K562 (cell line): ENCODE data around the gene ANO8. TPM values are rescaled to one million over a fixed set of nuclear protein-coding genes. Genes with fewer than 3 reads are reported as not detected.

ENCODE experiments used
- ATF4 ChIP-seq: fragments of 450-650 bp; formaldehyde crosslinking; IDR thresholded peaks from 2 replicates; pipeline ENCODE4 v1.4.0; 2022; ENCODE audit warnings: mild to moderate bottlenecking, moderate library complexity
- BHLHE40 ChIP-seq: IDR thresholded peaks from 2 replicates; pipeline ENCODE4 v1.6.1; 2011; ENCODE audit warnings: low read length, improper control_type of control experiment
- CTCF ChIP-seq, 3 experiments: IDR thresholded peaks in 2 of 3; conservative IDR thresholded peaks in 1 of 3; 2 replicates each; pipeline ENCODE4 v1.5.1; 2011 to 2012; ENCODE audit warnings: low read length in 3 of 3, mild to moderate bottlenecking in 3 of 3, control low read depth in 2 of 3, improper control_type of control experiment in 1 of 3, inconsistent platforms in 1 of 3, low read depth in 1 of 3, mixed read lengths in 1 of 3, moderate library complexity in 1 of 3; ENCODE audit not compliant: insufficient read depth in 2 of 3
- DACH1 ChIP-seq: fragments of 450-650 bp; IDR thresholded peaks from 2 replicates; pipeline ENCODE4 v1.6.1; 2018; ENCODE audit not compliant: partially characterized antibody
- EWSR1 ChIP-seq: fragments of 450-650 bp; IDR thresholded peaks from 2 replicates; pipeline ENCODE4 v1.6.1; 2018; ENCODE audit warnings: borderline replicate concordance, mild to moderate bottlenecking, low read depth, moderate library complexity; ENCODE audit not compliant: partially characterized antibody
- FOXJ2 ChIP-seq: fragments of 200-800 bp; sonication (Bioruptor generic); IDR thresholded peaks from 2 replicates; pipeline ENCODE4 v1.6.1; 2016; ENCODE audit warnings: missing genetic modification characterization, missing compliant biosample characterization
- FUS ChIP-seq: fragments of 200-400 bp; formaldehyde crosslinking; optimal IDR thresholded peaks from 2 replicates; pipeline ENCODE3; 2017; ENCODE audit warnings: low read depth, low read length
- GTF2A2 ChIP-seq: IDR thresholded peaks from 2 replicates; pipeline ENCODE4 v1.6.1; 2016; ENCODE audit warnings: mild to moderate bottlenecking, missing genetic modification characterization, missing compliant biosample characterization
- HIVEP1 ChIP-seq: fragments of 250-450 bp; sonication (Bioruptor Pico); IDR thresholded peaks from 2 replicates; pipeline ENCODE4 v1.4.0; 2020; ENCODE audit warnings: mild to moderate bottlenecking
- HNRNPLL ChIP-seq: fragments of 200-400 bp; formaldehyde crosslinking; IDR thresholded peaks from 2 replicates; pipeline ENCODE4 v1.6.1; 2017; ENCODE audit warnings: low read length, low read depth, mild to moderate bottlenecking; ENCODE audit not compliant: poor library complexity, severe bottlenecking
- PRDM10 ChIP-seq: fragments of 450-650 bp; IDR thresholded peaks from 2 replicates; pipeline ENCODE4 v1.6.1; 2018; ENCODE audit not compliant: partially characterized antibody
- SIN3B ChIP-seq: fragments of 450-650 bp; IDR thresholded peaks from 2 replicates; pipeline ENCODE4 v1.6.1; 2017; ENCODE audit warnings: low read depth, mild to moderate bottlenecking, moderate library complexity
- STAT5B ChIP-seq: fragments of 250-450 bp; sonication (Bioruptor Pico); IDR thresholded peaks from 2 replicates; pipeline ENCODE4 v1.8.0; 2021; ENCODE audit warnings: mild to moderate bottlenecking, inconsistent platforms
- XRCC5 ChIP-seq: fragments of 200-400 bp; formaldehyde crosslinking; IDR thresholded peaks from 2 replicates; pipeline ENCODE4 v1.6.1; 2017; ENCODE audit warnings: low read depth, mild to moderate bottlenecking, low read length
- ZNF133 ChIP-seq: fragments of 250-450 bp; sonication (Bioruptor Pico); IDR thresholded peaks from 2 replicates; pipeline ENCODE4 v1.4.0; 2020; ENCODE audit warnings: mild to moderate bottlenecking
- polyA plus RNA-seq, 8 experiments: library from polyadenylated mRNA; depleted of rRNA in 4 of 8; stranded (reverse) in 5 of 8; unstranded in 3 of 8; fragments of >200 nt; fragmentation: Nextera tagmentation in 2 of 8; fragmentation: Illumina TruSeq in 1 of 8; extraction: Ambion mirVana in 2 of 8; extraction: Trizol in 1 of 8; gene quantifications; 2 replicates each; pipeline versions ENCODE4 v1.2.1 to v1.2.3, GENCODE V29; 2011 to 2014; ENCODE audit warnings: inconsistent platforms in 1 of 8, missing spikeins in 1 of 8
- total RNA-seq, 7 experiments: library from RNA; depleted of rRNA in 6 of 7; stranded (reverse); fragments of >200 nt in 6 of 7; fragmentation: Illumina TruSeq in 2 of 7; extraction: Trizol in 2 of 7; gene quantifications; 2 replicates each; pipeline versions ENCODE4 v1.2.1 to v1.2.3, GENCODE V29; 2011 to 2021; ENCODE audit warnings: low replicate concordance in 1 of 7
- TF ChIP-seq, protein P1 (sequence below): fragments of 450-650 bp; formaldehyde crosslinking; IDR thresholded peaks from 2 replicates; pipeline ENCODE4 v1.4.0; 2022; ENCODE audit warnings: missing genetic modification characterization
- TF ChIP-seq, protein P2 (sequence below): fragments of 450-650 bp; IDR thresholded peaks from 2 replicates; pipeline ENCODE4 v1.6.1; 2016; ENCODE audit warnings: mild to moderate bottlenecking

The ANO8 gene
- total and polyA plus RNA-seq, 9 of the 15 experiments (the other 6 are each of a cell fraction or from before 2014, with no cell fraction given): 0.07 to 7.6 (median 2.3) TPM; not detected in 1

DNA sequence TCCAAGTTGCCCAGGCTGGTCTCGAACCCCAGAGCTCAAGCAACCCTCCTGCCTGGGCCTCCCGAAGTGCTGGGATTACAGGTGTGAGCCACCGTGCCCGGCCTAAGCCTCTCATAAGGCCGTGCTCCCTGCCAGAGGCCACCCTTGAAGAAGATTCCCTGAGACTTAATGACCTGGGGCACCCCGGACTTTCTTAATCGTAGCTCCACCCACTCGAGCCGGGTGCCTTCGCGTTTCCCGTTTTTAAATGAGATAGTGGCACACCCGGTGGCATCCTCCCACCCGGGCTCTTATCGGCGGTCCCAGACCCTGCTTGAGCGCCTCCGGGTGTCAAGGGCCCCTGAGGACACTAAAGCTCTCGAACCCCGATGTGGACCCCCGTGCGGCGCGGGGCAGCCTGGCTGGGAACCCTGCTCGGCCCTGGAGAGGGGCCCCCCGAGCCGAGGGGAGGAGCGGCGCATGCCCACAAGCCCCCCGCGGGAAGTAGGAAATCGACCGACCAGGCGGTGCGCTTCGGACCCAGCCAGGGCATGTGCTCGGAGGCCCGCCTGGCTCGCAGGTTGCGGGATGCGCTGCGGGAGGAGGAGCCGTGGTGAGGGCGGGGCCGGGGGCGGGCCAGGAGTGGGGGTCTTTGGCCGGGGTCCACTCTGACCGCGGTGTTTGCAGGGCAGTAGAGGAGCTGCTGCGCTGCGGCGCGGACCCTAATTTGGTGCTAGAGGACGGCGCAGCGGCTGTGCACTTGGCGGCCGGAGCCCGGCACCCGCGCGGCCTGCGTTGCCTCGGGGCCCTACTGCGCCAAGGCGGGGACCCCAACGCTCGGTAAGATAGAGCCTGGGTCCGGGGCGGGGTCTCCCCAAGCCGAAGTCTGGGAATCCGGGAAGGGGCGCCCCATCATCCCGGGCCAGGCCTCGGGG lies 53.0 kb downstream of the ANO8 start, which contains the start of gene ANKLE1 (continued):
- TF ChIP-seq STAT5B (no peak), PRDM10 (no peak), ATF4 (no peak), ZNF133 (CRISPR knock-in tag) (no peak), HNRNPLL (no peak), XRCC5 (no peak), BHLHE40 (no peak), FUS (no peak), FOXJ2 (tag) (no peak), HIVEP1 (no peak), CTCF (IDR thresholded peaks at IDR 0.05 in 2 of 3, conservative IDR thresholded peaks at IDR 0.05 in 1 of 3; ENCODE audit: insufficient read depth in 2 of 3, low read depth in 1 of 3, low read length in 3 of 3) (no peak), SIN3B (no peak), DACH1 (no peak), GTF2A2 (tag) (no peak), EWSR1 (no peak)
- TF ChIP-seq, protein P1, sequence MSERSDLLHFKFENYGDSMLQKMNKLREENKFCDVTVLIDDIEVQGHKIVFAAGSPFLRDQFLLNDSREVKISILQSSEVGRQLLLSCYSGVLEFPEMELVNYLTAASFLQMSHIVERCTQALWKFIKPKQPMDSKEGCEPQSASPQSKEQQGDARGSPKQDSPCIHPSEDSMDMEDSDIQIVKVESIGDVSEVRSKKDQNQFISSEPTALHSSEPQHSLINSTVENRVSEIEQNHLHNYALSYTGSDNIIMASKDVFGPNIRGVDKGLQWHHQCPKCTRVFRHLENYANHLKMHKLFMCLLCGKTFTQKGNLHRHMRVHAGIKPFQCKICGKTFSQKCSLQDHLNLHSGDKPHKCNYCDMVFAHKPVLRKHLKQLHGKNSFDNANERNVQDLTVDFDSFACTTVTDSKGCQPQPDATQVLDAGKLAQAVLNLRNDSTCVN: no peak
- TF ChIP-seq, protein P2, sequence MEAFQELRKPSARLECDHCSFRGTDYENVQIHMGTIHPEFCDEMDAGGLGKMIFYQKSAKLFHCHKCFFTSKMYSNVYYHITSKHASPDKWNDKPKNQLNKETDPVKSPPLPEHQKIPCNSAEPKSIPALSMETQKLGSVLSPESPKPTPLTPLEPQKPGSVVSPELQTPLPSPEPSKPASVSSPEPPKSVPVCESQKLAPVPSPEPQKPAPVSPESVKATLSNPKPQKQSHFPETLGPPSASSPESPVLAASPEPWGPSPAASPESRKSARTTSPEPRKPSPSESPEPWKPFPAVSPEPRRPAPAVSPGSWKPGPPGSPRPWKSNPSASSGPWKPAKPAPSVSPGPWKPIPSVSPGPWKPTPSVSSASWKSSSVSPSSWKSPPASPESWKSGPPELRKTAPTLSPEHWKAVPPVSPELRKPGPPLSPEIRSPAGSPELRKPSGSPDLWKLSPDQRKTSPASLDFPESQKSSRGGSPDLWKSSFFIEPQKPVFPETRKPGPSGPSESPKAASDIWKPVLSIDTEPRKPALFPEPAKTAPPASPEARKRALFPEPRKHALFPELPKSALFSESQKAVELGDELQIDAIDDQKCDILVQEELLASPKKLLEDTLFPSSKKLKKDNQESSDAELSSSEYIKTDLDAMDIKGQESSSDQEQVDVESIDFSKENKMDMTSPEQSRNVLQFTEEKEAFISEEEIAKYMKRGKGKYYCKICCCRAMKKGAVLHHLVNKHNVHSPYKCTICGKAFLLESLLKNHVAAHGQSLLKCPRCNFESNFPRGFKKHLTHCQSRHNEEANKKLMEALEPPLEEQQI: no peak
